Astrocyte (in vitro differentiated cells and primary cell): ENCODE measurements around the gene EIF2B5. TPM values are rescaled to one million over a fixed set of nuclear protein-coding genes. Genes with fewer than 3 reads are reported as not detected.

ENCODE experiments used
- DNase-seq: peaks from one replicate; pipeline ENCODE4 v3.0.0-alpha.2; 2010; ENCODE audit warnings: low read depth
- FAIRE-seq: peaks from 2 replicates; lab custom pipeline; 2011; peaks lifted over from hg19 to GRCh38; lab: Jason Lieb, UNC
- H2AFZ ChIP-seq: 2 replicates; pipeline ENCODE4 v1.6.0; 2012; ENCODE audit warnings: low read depth, low read length, inconsistent platforms
- H3K27ac ChIP-seq: 2 replicates; pipeline ENCODE4 v1.5.1; 2011; ENCODE audit warnings: low read depth, low read length, inconsistent platforms
- H3K27me3 ChIP-seq: 2 replicates; pipeline ENCODE4 v1.6.0; 2011; ENCODE audit warnings: low read length, inconsistent platforms; ENCODE audit not compliant: insufficient read depth
- H3K36me3 ChIP-seq: 2 replicates; pipeline ENCODE4 v1.5.1; 2011; ENCODE audit warnings: low read length, inconsistent platforms; ENCODE audit not compliant: insufficient read depth
- H3K4me1 ChIP-seq: 2 replicates; pipeline ENCODE4 v1.5.1; 2011; ENCODE audit warnings: low read length, inconsistent platforms; ENCODE audit not compliant: insufficient read depth
- H3K4me2 ChIP-seq: 2 replicates; pipeline ENCODE4 v1.6.0; 2012; ENCODE audit warnings: low read length, inconsistent platforms
- H3K4me3 ChIP-seq: 2 replicates; pipeline ENCODE4 v1.5.1; 2011; ENCODE audit warnings: low read depth, mild to moderate bottlenecking, low read length, inconsistent platforms; ENCODE audit not compliant: insufficient read depth
- H3K79me2 ChIP-seq: 2 replicates; pipeline ENCODE4 v1.6.0; 2012; ENCODE audit warnings: mild to moderate bottlenecking, low read length, inconsistent platforms; ENCODE audit not compliant: insufficient read depth
- H3K9ac ChIP-seq: 2 replicates; pipeline ENCODE4 v1.6.0; 2012; ENCODE audit warnings: mild to moderate bottlenecking, low read length, inconsistent platforms
- H3K9me3 ChIP-seq: 2 replicates; pipeline ENCODE4 v1.5.1; 2012; ENCODE audit warnings: low read depth, mild to moderate bottlenecking, low read length, inconsistent platforms; ENCODE audit not compliant: insufficient read depth
- H4K20me1 ChIP-seq: 2 replicates; pipeline ENCODE4 v1.6.0; 2012; ENCODE audit warnings: low read length, inconsistent platforms; ENCODE audit not compliant: insufficient read depth
- H3K27ac Mint-ChIP-seq: one replicate; pipeline ENCODE4 v1.8.0; 2021; ENCODE audit warnings: mild to moderate bottlenecking, mixed read lengths; ENCODE audit not compliant: unreplicated experiment
- H3K27me3 Mint-ChIP-seq: one replicate; pipeline ENCODE4 v1.8.0; 2021; ENCODE audit warnings: low read depth, mixed read lengths; ENCODE audit not compliant: unreplicated experiment
- H3K36me3 Mint-ChIP-seq: one replicate; pipeline ENCODE4 v1.8.0; 2021; ENCODE audit warnings: low read depth, mixed read lengths; ENCODE audit not compliant: unreplicated experiment
- H3K4me1 Mint-ChIP-seq: one replicate; pipeline ENCODE4 v1.8.0; 2021; ENCODE audit warnings: low read depth, mixed read lengths; ENCODE audit not compliant: unreplicated experiment
- H3K4me3 Mint-ChIP-seq: one replicate; pipeline ENCODE4 v1.8.0; 2021; ENCODE audit warnings: mild to moderate bottlenecking, moderate library complexity, mixed read lengths; ENCODE audit not compliant: unreplicated experiment
- H3K9me3 Mint-ChIP-seq: one replicate; pipeline ENCODE4 v1.8.0; 2021; ENCODE audit warnings: mild to moderate bottlenecking, mixed read lengths; ENCODE audit not compliant: unreplicated experiment
- EZH2 ChIP-seq: IDR thresholded peaks from 2 replicates; pipeline ENCODE4 v1.6.1; 2012; ENCODE audit warnings: mild to moderate bottlenecking, low read length, inconsistent platforms; ENCODE audit not compliant: insufficient read depth
- total RNA-seq: library from RNA; stranded (reverse); gene quantifications from 2 replicates; pipeline ENCODE4 v1.2.1, GENCODE V29; 2021
- TF ChIP-seq, protein P1 (sequence below): IDR thresholded peaks from 2 replicates; pipeline ENCODE4 v1.5.1; 2011; ENCODE audit warnings: low read depth, mild to moderate bottlenecking, inconsistent platforms, low read length, moderate library complexity; ENCODE audit not compliant: insufficient read depth

The EIF2B5 gene
- total RNA-seq, 1 donor from 2014 or later: 22.6 TPM

- H3K4me3 Mint-ChIP-seq: peak overlapping the region; percentile 97
Measured at GRCh38 chr3:184134746-184135148, 411 bp upstream of the EIF2B5 start.

DNA sequence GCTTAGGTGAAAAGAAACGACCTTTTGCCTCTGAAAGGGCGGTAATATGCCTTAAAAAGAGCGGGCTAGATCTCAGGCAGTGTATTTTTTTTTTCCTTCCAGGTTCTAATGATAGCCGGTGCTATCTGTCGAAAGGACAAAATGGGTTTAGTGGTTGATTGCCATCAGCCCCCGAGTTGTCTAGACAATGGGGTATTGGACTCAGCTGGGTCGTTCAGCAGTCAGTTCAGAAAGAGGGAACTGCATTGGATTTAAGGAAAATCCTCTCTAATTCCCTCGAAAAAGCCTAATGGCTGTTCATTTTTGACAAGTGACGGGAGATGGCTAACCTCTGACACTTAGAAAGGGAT lies 728 bp downstream of the EIF2B5 start:
- Histone ChIP-seq H3K27ac (peak overlapping the region; percentile 62), H3K4me2 (peak overlapping the region; percentile 96), H3K36me3 (peaks cover 5% of the 10 kb centered on the region), H3K4me3 (peak overlapping the region; percentile 93), H3K79me2 (peaks cover 52% of the 10 kb centered on the region), H3K4me1 (peaks cover 13% of the 10 kb centered on the region), H4K20me1 (peaks cover 15% of the 10 kb centered on the region), H3K27me3 (no peaks in the 10 kb centered on the region), H2AFZ (peak overlapping the region; percentile 95), H3K9me3 (no peaks in the 10 kb centered on the region), H3K9ac (peak overlapping the region; percentile 89)
- Mint-ChIP-seq H3K27ac (peak overlapping the region; percentile 59), H3K36me3 (no peaks in the 10 kb centered on the region), H3K27me3 (no peaks in the 10 kb centered on the region), H3K9me3 (no peaks in the 10 kb centered on the region), H3K4me1 (peaks cover 12% of the 10 kb centered on the region), H3K4me3 (peak overlapping the region; percentile 97)
- TF ChIP-seq, protein P1, sequence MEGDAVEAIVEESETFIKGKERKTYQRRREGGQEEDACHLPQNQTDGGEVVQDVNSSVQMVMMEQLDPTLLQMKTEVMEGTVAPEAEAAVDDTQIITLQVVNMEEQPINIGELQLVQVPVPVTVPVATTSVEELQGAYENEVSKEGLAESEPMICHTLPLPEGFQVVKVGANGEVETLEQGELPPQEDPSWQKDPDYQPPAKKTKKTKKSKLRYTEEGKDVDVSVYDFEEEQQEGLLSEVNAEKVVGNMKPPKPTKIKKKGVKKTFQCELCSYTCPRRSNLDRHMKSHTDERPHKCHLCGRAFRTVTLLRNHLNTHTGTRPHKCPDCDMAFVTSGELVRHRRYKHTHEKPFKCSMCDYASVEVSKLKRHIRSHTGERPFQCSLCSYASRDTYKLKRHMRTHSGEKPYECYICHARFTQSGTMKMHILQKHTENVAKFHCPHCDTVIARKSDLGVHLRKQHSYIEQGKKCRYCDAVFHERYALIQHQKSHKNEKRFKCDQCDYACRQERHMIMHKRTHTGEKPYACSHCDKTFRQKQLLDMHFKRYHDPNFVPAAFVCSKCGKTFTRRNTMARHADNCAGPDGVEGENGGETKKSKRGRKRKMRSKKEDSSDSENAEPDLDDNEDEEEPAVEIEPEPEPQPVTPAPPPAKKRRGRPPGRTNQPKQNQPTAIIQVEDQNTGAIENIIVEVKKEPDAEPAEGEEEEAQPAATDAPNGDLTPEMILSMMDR: no peak
- TF ChIP-seq EZH2: no peak
- DNase-seq (no peak), FAIRE-seq (no peak)

More at GRCh38 chr3:184134746-184135148, 411 bp upstream of the EIF2B5 start:
- peak overlapping the region; percentile 89 for H3K9ac ChIP-seq
- H3K27ac Mint-ChIP-seq: peak overlapping the region; percentile 59
- no peaks in the 10 kb centered on the region for H3K27me3 ChIP-seq
- FAIRE-seq (no peak), DNase-seq (no peak)
- H3K27me3 Mint-ChIP-seq: no peaks in the 10 kb centered on the region
- H2AFZ ChIP-seq: peak overlapping the region; percentile 95
- H3K9me3 Mint-ChIP-seq: no peaks in the 10 kb centered on the region
- no peaks in the 10 kb centered on the region for H3K36me3 Mint-ChIP-seq
- peak overlapping the region; percentile 62 for H3K27ac ChIP-seq
- peaks cover 5% of the 10 kb centered on the region for H3K36me3 ChIP-seq
- H3K4me1 Mint-ChIP-seq: peaks cover 12% of the 10 kb centered on the region
- no peak for TF ChIP-seq EZH2
- TF ChIP-seq, protein P1: no peak
- H3K4me3 ChIP-seq: peak overlapping the region; percentile 93
- peaks cover 45% of the 10 kb centered on the region for H3K79me2 ChIP-seq
- H3K9me3 ChIP-seq: no peaks in the 10 kb centered on the region
- peaks cover 15% of the 10 kb centered on the region for H4K20me1 ChIP-seq
- peaks cover 13% of the 10 kb centered on the region for H3K4me1 ChIP-seq
- peak overlapping the region; percentile 96 for H3K4me2 ChIP-seq

GRCh38 chr3:184140436-184140835 lies 5.3 kb downstream of the EIF2B5 start:
- Histone ChIP-seq H3K4me2 (no peak overlapping the region), H3K9me3 (no peaks in the 10 kb centered on the region), H3K79me2 (peaks cover 45% of the 10 kb centered on the region), H2AFZ (no peak overlapping the region), H3K27me3 (no peaks in the 10 kb centered on the region), H4K20me1 (peaks cover 26% of the 10 kb centered on the region), H3K36me3 (peaks cover 36% of the 10 kb centered on the region), H3K4me3 (no peak overlapping the region), H3K9ac (no peak overlapping the region), H3K4me1 (peaks cover 8% of the 10 kb centered on the region), H3K27ac (no peak overlapping the region)
- peaks cover 14% of the 10 kb centered on the region for H3K4me1 Mint-ChIP-seq
- DNase-seq (no peak), FAIRE-seq (no peak)
- H3K36me3 Mint-ChIP-seq: peaks cover 19% of the 10 kb centered on the region
- H3K9me3 Mint-ChIP-seq: no peaks in the 10 kb centered on the region
- no peak overlapping the region for H3K4me3 Mint-ChIP-seq
- no peaks in the 10 kb centered on the region for H3K27me3 Mint-ChIP-seq
- TF ChIP-seq, protein P1: no peak
- TF ChIP-seq EZH2: no peak
- no peak overlapping the region for H3K27ac Mint-ChIP-seq
